Endothelial cell of umbilical vein (primary cell): ENCODE data around the gene TMPRSS6.
A peak's percentile ranks its signal among the peaks of the same experiment; 100 is the strongest.

Experiments used
- JUN ChIP-seq: IDR thresholded peaks from 2 replicates; pipeline ENCODE4 v1.6.1; 2011; ENCODE audit warnings: borderline replicate concordance, low read depth; ENCODE audit not compliant: insufficient read length, insufficient read depth
- POLR2AphosphoS5 ChIP-seq: IDR thresholded peaks from 2 replicates; pipeline ENCODE4 v1.6.1; 2012; ENCODE audit warnings: low read depth, mild to moderate bottlenecking, control low read depth, low read length, moderate library complexity; ENCODE audit not compliant: insufficient read depth
- TF ChIP-seq, protein P1 (sequence below), 2 donors: IDR thresholded peaks; 1 replicate in 1 of 2; 2 replicates in 1 of 2; pipeline ENCODE4 v1.5.1; 2011; ENCODE audit warnings: low read length in 2 of 2, mild to moderate bottlenecking in 2 of 2, moderate library complexity in 2 of 2, control low read depth in 1 of 2, inconsistent platforms in 1 of 2, low read depth in 1 of 2; ENCODE audit not compliant: insufficient read depth in 1 of 2; ENCODE audit errors: extremely low read depth in 1 of 2
- TF ChIP-seq, protein P2 (sequence below): IDR thresholded peaks from 2 replicates; pipeline ENCODE4 v1.6.1; 2011; ENCODE audit not compliant: insufficient read depth, insufficient read length

DNA sequence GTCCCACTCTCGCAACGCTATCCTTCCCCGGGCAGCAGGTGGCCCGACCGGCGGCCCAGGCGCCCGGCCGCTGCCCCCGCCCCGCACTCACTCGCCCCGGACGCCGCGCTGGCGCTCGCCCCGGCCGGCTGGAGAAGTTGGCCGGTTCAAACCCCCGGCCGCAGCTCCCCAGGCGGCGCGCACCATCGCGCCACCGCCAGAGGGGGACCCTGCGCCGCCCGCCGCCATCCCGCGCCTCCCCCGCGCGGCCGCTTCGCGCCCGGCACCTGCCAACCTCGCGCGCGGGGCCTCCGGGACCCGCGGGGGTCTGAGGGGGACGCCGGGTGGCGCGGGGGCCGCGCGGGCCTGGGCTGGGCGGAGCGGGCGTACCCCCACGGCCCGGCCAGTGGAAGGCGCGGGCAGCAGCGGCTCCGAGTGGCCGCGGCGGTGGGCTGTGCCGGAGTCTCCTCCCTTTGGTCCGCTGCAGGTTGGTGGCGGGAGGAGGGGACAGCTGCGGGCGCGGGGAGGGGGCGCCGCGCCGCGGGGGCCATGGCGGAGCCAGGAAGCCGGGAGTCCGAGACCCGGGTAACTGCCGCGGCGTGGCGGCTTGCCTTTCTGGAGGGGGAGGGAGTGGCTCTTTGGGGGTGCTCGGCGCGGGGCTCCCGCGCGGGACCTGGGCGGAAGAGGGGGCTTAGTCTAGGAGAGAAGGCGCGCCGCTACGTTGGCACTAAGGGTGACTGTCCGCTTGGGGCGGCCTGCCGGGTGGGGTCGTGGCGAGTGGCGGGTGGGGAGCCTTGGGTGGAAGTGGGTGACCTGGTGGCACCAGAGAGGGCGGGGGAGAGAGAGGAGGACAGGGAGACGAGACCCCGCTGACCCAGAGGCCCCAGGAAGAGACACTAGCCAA is 90.0 kb downstream of the TMPRSS6 start, which contains the start of the genes MPST and TST:
- peak; percentile 83 for TF ChIP-seq POLR2AphosphoS5
- TF ChIP-seq, protein P1, sequence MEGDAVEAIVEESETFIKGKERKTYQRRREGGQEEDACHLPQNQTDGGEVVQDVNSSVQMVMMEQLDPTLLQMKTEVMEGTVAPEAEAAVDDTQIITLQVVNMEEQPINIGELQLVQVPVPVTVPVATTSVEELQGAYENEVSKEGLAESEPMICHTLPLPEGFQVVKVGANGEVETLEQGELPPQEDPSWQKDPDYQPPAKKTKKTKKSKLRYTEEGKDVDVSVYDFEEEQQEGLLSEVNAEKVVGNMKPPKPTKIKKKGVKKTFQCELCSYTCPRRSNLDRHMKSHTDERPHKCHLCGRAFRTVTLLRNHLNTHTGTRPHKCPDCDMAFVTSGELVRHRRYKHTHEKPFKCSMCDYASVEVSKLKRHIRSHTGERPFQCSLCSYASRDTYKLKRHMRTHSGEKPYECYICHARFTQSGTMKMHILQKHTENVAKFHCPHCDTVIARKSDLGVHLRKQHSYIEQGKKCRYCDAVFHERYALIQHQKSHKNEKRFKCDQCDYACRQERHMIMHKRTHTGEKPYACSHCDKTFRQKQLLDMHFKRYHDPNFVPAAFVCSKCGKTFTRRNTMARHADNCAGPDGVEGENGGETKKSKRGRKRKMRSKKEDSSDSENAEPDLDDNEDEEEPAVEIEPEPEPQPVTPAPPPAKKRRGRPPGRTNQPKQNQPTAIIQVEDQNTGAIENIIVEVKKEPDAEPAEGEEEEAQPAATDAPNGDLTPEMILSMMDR (IDR thresholded peaks at IDR 0.05; ENCODE audit: extremely low read depth in 1 of 2, insufficient read depth in 1 of 2, low read depth in 1 of 2, low read length in 2 of 2) = peak in 1 of 2 donors; percentile 8
- TF ChIP-seq JUN = no peak
- TF ChIP-seq, protein P2, sequence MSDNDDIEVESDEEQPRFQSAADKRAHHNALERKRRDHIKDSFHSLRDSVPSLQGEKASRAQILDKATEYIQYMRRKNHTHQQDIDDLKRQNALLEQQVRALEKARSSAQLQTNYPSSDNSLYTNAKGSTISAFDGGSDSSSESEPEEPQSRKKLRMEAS = no peak
